ENCODE measurements around the gene THAP4. TPM values are rescaled to one million over a fixed set of nuclear protein-coding genes. Genes with fewer than 3 reads are reported as not detected.

THAP4 gene
- polyA plus RNA-seq, 4 donors = 35.4 to 101 (median 71.5) TPM

GRCh38 chr2:241637795-241638660 is 1.1 kb upstream of the THAP4 start:
- WGBS, 3 donors = 1% methylated on average over 45 to 67 of the region's 67 CpGs
- peaks cover 6 to 8% (median 7%) of the 10 kb centered on the region in 3 donors for H3K4me1 ChIP-seq (ENCODE audit: control insufficient read depth in 3 of 3, insufficient read depth in 2 of 3, low read depth in 1 of 3, low read length in 2 of 3)

DNA sequence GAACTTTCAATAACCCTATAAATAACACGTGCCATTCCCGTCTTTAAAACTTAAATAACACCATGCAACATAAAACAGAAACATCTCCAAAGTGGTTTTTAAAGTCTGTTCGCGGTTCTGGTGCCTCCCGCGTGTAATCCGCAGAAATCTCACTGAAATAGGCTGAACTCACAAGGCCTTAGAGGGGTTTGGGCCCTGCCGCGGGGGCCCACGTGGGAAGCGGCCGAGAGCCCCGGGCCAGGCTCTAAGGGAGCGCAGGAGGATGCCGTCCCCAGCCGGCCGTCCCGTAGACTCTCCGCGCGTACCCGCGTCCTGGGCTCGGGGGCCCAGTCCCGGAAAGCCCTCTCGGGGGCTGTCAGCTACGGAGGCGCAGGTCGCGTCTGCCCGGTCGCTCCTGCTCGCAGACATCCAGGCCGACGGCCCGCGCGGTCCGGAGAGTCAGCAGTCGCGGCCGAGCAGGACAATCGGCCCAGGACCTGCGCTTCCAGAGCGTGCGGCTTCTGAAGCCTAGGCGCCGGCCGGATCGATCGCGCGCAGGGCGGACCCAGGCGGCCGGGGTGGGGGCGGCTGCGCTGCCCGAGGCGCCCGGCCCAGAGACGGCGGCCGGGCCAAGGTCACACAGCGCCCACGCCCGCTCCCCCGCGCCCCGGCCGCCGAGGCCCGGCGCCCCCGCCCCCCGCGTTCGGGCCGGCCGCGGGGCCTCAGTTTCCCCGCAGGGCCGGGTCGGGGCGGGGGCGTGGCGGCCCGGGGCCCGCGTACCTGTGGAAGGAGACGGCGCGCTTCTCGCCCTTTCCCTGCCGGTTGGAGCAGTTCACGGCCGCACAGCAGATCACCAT is 558 bp downstream of the THAP4 start:
- H3K9me3 ChIP-seq (ENCODE audit: control insufficient read depth in 2 of 2, insufficient read depth in 1 of 2, low read depth in 1 of 2, low read length in 1 of 2) = peaks cover 0 to 6% of the 10 kb centered on the region in 2 donors
- peaks cover 7 to 41% (median 11%) of the 10 kb centered on the region in 3 donors for H3K36me3 ChIP-seq (ENCODE audit: control insufficient read depth in 3 of 3, insufficient read depth in 2 of 3, low read depth in 1 of 3, low read length in 3 of 3)
- DNase-seq (peak; percentile 63 to 78), FAIRE-seq (no peak)
- H3K27me3 ChIP-seq (ENCODE audit: control insufficient read depth in 3 of 3, insufficient read depth in 3 of 3, low read length in 3 of 3) = no peaks in the 10 kb centered on the region
- 0 to 1% (median 0%) methylated on average over 54 to 97 of the region's 97 CpGs for WGBS, 3 donors
- peaks cover 4 to 8% (median 7%) of the 10 kb centered on the region in 3 donors for H3K4me1 ChIP-seq (ENCODE audit: control insufficient read depth in 3 of 3, insufficient read depth in 2 of 3, low read depth in 1 of 3, low read length in 2 of 3)
- peak overlapping the region; percentile 72 to 94 (median 93) for H3K4me3 ChIP-seq (ENCODE audit: low read depth in 1 of 3, low read length in 3 of 3)
- peak overlapping the region; percentile 77 to 99 (median 96) for H3K27ac ChIP-seq (ENCODE audit: low read depth in 1 of 3, low read length in 2 of 3)

More at GRCh38 chr2:241637795-241638660, 1.1 kb upstream of the THAP4 start:
- peaks cover 3 to 26% (median 5%) of the 10 kb centered on the region in 3 donors for H3K36me3 ChIP-seq (ENCODE audit: control insufficient read depth in 3 of 3, insufficient read depth in 2 of 3, low read depth in 1 of 3, low read length in 3 of 3)
- peaks cover 0 to 6% of the 10 kb centered on the region in 2 donors for H3K9me3 ChIP-seq (ENCODE audit: control insufficient read depth in 2 of 2, insufficient read depth in 1 of 2, low read depth in 1 of 2, low read length in 1 of 2)
- DNase-seq (no peak), FAIRE-seq (no peak)
- H3K4me3 ChIP-seq (ENCODE audit: low read depth in 1 of 3, low read length in 3 of 3) = peak overlapping the region; percentile 74 to 94 (median 93)
- H3K27me3 ChIP-seq (ENCODE audit: control insufficient read depth in 3 of 3, insufficient read depth in 3 of 3, low read length in 3 of 3) = no peaks in the 10 kb centered on the region
- H3K27ac ChIP-seq (ENCODE audit: low read depth in 1 of 3, low read length in 2 of 3) = peak overlapping the region in 2 of 3 donors; percentile 96 to 99

DNA sequence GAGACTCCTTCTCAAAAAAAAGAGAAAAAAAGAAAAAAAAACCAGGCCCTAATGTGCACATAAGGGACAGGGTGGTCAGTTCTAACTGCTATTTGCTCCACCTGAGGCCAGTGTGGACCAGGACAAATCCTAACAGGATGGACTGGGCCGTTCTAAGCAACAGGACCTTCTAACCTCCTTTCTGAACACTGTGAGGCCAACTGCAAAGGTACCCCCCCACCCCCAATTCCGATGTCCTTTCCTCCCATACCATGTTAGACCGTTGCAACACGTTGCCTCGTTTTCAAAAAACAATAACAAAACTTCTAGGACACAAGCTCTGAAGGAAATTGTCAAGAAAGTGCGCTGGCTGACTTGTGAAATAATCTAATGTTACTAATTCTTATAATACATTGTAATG is 1.2 kb downstream of the THAP4 start:
- Histone ChIP-seq H3K4me1 (ENCODE audit: control insufficient read depth in 3 of 3, insufficient read depth in 2 of 3, low read depth in 1 of 3, low read length in 2 of 3) (peaks cover 4 to 8% (median 7%) of the 10 kb centered on the region in 3 donors), H3K27me3 (ENCODE audit: control insufficient read depth in 3 of 3, insufficient read depth in 3 of 3, low read length in 3 of 3) (no peaks in the 10 kb centered on the region), H3K4me3 (ENCODE audit: low read depth in 1 of 3, low read length in 3 of 3) (peak overlapping the region in 2 of 3 donors; percentile 72 to 94), H3K36me3 (ENCODE audit: control insufficient read depth in 3 of 3, insufficient read depth in 2 of 3, low read depth in 1 of 3, low read length in 3 of 3) (peaks cover 7 to 44% (median 12%) of the 10 kb centered on the region in 3 donors), H3K9me3 (ENCODE audit: control insufficient read depth in 2 of 2, insufficient read depth in 1 of 2, low read depth in 1 of 2, low read length in 1 of 2) (peaks cover 0 to 6% of the 10 kb centered on the region in 2 donors), H3K27ac (ENCODE audit: low read depth in 1 of 3, low read length in 2 of 3) (peak overlapping the region in 1 of 3 donors; percentile 50)
- WGBS, 3 donors = 13 to 20% (median 19%) methylated on average over 6 of the region's 6 CpGs
- FAIRE-seq (no peak), DNase-seq (no peak)

DNA sequence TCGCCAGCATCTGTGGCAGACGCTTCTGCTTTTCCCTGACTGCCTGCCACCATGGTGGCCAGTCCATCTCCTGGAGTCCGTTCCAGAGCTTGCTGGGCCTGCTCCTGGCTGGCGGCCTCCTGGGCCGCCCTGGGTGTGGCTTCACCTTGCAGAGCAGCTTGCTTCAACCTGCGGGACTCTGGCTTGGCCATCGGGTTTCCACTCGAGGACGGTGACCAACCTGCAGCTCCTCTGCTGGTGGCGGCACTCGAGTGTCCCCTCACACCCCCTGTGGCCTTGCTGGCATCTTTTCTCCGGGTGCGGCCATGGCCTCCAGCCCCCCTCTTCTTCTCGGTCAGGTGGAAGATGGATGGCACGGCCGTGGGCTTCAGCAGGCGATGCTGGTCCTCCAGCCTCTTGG is 3.4 kb downstream of the THAP4 start:
- FAIRE-seq (no peak), DNase-seq (no peak)
- no peaks in the 10 kb centered on the region for H3K27me3 ChIP-seq (ENCODE audit: control insufficient read depth in 3 of 3, insufficient read depth in 3 of 3, low read length in 3 of 3)

DNA sequence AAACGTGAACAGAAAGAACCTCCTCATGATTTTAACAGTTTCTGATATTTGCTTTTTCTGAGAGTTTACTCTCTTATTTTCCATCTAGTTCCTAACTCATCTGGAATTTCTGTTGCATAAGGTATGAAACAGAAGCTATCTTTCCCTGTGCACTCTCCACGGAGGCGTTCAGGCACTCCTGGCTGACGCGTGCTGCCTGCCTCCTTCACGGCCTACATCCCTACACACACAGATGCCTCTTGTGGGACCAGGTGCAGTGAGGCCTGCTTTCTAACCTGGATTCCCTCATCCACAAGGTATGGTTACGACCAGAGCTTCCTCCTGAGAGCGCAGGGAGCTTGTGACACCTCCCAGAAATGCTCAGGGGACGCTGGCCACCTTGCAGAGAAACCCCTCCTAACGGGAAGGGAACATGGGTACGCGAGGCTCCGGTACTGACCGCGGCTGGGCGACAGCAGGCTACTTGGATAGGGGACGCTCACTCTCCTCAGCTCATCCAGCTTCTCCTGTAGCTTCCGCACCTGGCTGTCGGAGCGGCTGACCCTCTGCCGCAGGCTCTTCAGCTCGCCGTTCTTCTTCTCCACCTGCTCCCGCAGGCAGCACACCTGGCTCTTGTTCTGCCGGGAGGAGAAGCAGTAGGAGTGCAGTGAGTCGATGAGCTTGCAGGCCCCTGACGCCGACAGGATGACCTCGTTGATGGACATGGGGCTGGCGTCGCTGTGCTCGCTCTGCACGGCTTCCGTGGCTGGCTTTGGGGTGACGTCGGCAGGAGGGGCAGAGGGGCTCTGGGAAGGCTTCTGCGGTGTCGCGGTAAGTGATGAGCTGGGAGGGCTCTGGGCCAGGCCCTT is 4.3 kb downstream of the THAP4 start:
- no peaks in the 10 kb centered on the region for H3K27me3 ChIP-seq (ENCODE audit: control insufficient read depth in 3 of 3, insufficient read depth in 3 of 3, low read length in 3 of 3)
- H3K4me1 ChIP-seq (ENCODE audit: control insufficient read depth in 3 of 3, insufficient read depth in 2 of 3, low read depth in 1 of 3, low read length in 2 of 3) = peaks cover 2 to 7% (median 3%) of the 10 kb centered on the region in 3 donors
- H3K9me3 ChIP-seq (ENCODE audit: control insufficient read depth in 2 of 2, insufficient read depth in 1 of 2, low read depth in 1 of 2, low read length in 1 of 2) = no peaks in the 10 kb centered on the region
- H3K27ac ChIP-seq (ENCODE audit: low read depth in 1 of 3, low read length in 2 of 3) = no peak overlapping the region
- FAIRE-seq (no peak), DNase-seq (no peak)
- WGBS, 3 donors = 95 to 98% (median 98%) methylated on average over 39 of the region's 39 CpGs
- peaks cover 12 to 52% (median 15%) of the 10 kb centered on the region in 3 donors for H3K36me3 ChIP-seq (ENCODE audit: control insufficient read depth in 3 of 3, insufficient read depth in 2 of 3, low read depth in 1 of 3, low read length in 3 of 3)
- H3K4me3 ChIP-seq (ENCODE audit: low read depth in 1 of 3, low read length in 3 of 3) = no peak overlapping the region

More for the DNA sequence above, 3.4 kb downstream of the THAP4 start:
- 92 to 94% (median 93%) methylated on average over 17 of the region's 17 CpGs for WGBS, 3 donors
- Histone ChIP-seq H3K4me3 (ENCODE audit: low read depth in 1 of 3, low read length in 3 of 3) (no peak overlapping the region), H3K36me3 (ENCODE audit: control insufficient read depth in 3 of 3, insufficient read depth in 2 of 3, low read depth in 1 of 3, low read length in 3 of 3) (peaks cover 9 to 43% (median 12%) of the 10 kb centered on the region in 3 donors), H3K4me1 (ENCODE audit: control insufficient read depth in 3 of 3, insufficient read depth in 2 of 3, low read depth in 1 of 3, low read length in 2 of 3) (peaks cover 2 to 7% (median 4%) of the 10 kb centered on the region in 3 donors), H3K9me3 (ENCODE audit: control insufficient read depth in 2 of 2, insufficient read depth in 1 of 2, low read depth in 1 of 2, low read length in 1 of 2) (no peaks in the 10 kb centered on the region), H3K27ac (ENCODE audit: low read depth in 1 of 3, low read length in 2 of 3) (no peak overlapping the region)

DNA sequence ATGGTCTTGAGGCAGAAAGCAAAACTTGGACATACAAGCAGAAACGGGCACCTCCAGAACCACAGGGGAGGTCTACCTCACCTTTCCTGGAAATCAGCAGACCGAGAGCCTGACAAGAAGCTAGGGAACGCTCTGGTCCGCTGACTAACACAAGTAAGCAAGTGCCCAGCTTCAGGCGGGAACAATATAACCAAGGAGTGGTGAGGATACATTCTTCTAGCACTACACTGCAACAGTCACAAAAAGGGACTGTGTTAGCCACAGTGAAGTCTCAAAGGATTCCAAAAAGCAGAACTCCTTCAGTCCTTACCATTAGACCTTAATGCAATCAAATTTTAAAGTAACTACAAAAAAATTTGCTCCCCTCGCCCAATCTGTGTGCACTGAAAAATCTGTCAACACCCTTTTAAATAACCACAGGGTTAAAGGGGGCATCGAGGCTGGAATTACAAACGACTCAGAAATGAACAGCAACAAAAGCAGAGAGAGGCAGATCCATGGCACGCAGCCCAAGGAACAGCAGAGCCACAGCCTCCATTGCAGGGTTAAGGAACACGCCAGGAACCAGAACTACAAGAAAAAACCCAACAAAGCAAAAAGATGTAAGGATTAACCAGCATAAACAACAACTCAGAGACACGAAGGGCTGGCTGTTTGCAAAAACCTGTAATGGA is 7.1 kb downstream of the THAP4 start:
- WGBS, 3 donors = 79 to 84% (median 81%) methylated on average over 11 of the region's 11 CpGs
- no peaks in the 10 kb centered on the region for H3K9me3 ChIP-seq (ENCODE audit: control insufficient read depth in 2 of 2, insufficient read depth in 1 of 2, low read depth in 1 of 2, low read length in 1 of 2)
- no peak overlapping the region for H3K4me3 ChIP-seq (ENCODE audit: low read depth in 1 of 3, low read length in 3 of 3)
- no peak overlapping the region for H3K27ac ChIP-seq (ENCODE audit: low read depth in 1 of 3, low read length in 2 of 3)
- no peaks in the 10 kb centered on the region for H3K27me3 ChIP-seq (ENCODE audit: control insufficient read depth in 3 of 3, insufficient read depth in 3 of 3, low read length in 3 of 3)
- H3K4me1 ChIP-seq (ENCODE audit: control insufficient read depth in 3 of 3, insufficient read depth in 2 of 3, low read depth in 1 of 3, low read length in 2 of 3) = no peaks in the 10 kb centered on the region
- FAIRE-seq = no peak
- DNase-seq = no peak
- peaks cover 12 to 61% (median 15%) of the 10 kb centered on the region in 3 donors for H3K36me3 ChIP-seq (ENCODE audit: control insufficient read depth in 3 of 3, insufficient read depth in 2 of 3, low read depth in 1 of 3, low read length in 3 of 3)

GRCh38 chr2:241627675-241628074 is 9.3 kb downstream of the THAP4 start:
- H3K4me3 ChIP-seq (ENCODE audit: low read depth in 1 of 3, low read length in 3 of 3) = no peak overlapping the region
- H3K9me3 ChIP-seq (ENCODE audit: control insufficient read depth in 2 of 2, insufficient read depth in 1 of 2, low read depth in 1 of 2, low read length in 1 of 2) = no peaks in the 10 kb centered on the region
- FAIRE-seq (no peak), DNase-seq (no peak)
- WGBS, 3 donors = 86 to 93% (median 91%) methylated on average over 10 of the region's 10 CpGs
- H3K4me1 ChIP-seq (ENCODE audit: control insufficient read depth in 3 of 3, insufficient read depth in 2 of 3, low read depth in 1 of 3, low read length in 2 of 3) = no peaks in the 10 kb centered on the region
- no peak overlapping the region for H3K27ac ChIP-seq (ENCODE audit: low read depth in 1 of 3, low read length in 2 of 3)
- peaks cover 6 to 56% (median 10%) of the 10 kb centered on the region in 3 donors for H3K36me3 ChIP-seq (ENCODE audit: control insufficient read depth in 3 of 3, insufficient read depth in 2 of 3, low read depth in 1 of 3, low read length in 3 of 3)
- no peaks in the 10 kb centered on the region for H3K27me3 ChIP-seq (ENCODE audit: control insufficient read depth in 3 of 3, insufficient read depth in 3 of 3, low read length in 3 of 3)
